Subcutaneous adipose tissue (tissue), 4 donors: ENCODE measurements around the gene TTLL11. TPM values are rescaled to one million over a fixed set of nuclear protein-coding genes. Genes with fewer than 3 reads are reported as not detected.

ENCODE experiments used
- small RNA-seq: library from RNA; depleted of rRNA; stranded (forward); fragments of <200 nt; gene quantifications from one replicate; pipeline ENCODE3, GENCODE V24; 2016
- total RNA-seq, 4 donors: library from RNA; depleted of rRNA; stranded (reverse); fragments of >200 nt; gene quantifications; one replicate each; pipeline ENCODE4 v1.1.0, GENCODE V29; 2016
- TF ChIP-seq, protein P1 (sequence below): fragments of 450-650 bp; IDR thresholded peaks from one replicate; pipeline ENCODE4 v1.5.1; 2016; ENCODE audit warnings: low read depth, mild to moderate bottlenecking, control low read depth, antibody characterized with exemption, moderate library complexity

The TTLL11 gene
- total RNA-seq, 4 donors from 2014 or later = 4.4 to 8.7 (median 6.4) TPM

DNA sequence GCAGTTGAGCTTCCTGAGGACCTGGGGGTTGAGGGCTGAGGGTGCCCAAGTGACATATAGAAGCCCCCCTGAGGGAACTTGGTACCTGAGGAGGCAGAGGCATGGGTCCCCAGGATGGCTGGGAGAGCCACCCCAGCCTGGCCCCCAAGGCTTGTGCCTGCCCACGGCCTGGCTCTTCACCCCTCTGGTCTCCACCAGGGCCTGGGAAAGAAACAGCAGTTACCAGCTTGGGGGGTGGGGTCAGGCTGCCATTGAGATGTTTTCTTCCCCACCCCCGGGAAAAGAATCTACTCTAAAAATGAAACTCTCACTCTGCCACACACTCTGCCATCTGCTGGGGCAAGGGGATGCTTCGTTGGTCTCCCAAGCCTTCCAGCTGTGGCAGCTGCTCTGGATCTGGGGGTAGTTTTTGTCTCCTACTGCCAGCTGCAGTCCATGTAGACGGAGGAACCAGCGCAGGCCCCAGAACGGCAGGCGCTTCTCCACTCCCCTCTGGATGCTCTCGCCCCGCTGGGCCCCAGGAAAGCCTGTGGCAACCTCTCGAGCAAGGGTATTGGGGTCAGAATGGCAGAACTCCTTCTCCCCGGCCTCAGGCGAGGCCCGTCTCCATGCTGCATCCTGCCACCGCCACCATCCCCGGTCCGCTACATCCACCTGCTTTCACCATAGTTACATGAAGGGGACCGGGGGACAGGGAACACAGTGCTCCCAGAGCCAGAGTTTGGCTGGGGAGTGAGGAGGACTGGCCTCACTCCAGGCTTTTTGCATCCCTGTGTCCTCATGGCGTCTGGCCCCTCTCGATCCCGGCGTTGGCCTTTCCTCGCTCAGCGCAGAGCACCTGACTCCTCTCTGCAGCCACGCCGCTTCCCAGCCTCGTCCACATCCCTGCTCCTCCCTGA lies 318.1 kb downstream of the TTLL11 start:
- TF ChIP-seq, protein P1, sequence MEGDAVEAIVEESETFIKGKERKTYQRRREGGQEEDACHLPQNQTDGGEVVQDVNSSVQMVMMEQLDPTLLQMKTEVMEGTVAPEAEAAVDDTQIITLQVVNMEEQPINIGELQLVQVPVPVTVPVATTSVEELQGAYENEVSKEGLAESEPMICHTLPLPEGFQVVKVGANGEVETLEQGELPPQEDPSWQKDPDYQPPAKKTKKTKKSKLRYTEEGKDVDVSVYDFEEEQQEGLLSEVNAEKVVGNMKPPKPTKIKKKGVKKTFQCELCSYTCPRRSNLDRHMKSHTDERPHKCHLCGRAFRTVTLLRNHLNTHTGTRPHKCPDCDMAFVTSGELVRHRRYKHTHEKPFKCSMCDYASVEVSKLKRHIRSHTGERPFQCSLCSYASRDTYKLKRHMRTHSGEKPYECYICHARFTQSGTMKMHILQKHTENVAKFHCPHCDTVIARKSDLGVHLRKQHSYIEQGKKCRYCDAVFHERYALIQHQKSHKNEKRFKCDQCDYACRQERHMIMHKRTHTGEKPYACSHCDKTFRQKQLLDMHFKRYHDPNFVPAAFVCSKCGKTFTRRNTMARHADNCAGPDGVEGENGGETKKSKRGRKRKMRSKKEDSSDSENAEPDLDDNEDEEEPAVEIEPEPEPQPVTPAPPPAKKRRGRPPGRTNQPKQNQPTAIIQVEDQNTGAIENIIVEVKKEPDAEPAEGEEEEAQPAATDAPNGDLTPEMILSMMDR = no peak

DNA sequence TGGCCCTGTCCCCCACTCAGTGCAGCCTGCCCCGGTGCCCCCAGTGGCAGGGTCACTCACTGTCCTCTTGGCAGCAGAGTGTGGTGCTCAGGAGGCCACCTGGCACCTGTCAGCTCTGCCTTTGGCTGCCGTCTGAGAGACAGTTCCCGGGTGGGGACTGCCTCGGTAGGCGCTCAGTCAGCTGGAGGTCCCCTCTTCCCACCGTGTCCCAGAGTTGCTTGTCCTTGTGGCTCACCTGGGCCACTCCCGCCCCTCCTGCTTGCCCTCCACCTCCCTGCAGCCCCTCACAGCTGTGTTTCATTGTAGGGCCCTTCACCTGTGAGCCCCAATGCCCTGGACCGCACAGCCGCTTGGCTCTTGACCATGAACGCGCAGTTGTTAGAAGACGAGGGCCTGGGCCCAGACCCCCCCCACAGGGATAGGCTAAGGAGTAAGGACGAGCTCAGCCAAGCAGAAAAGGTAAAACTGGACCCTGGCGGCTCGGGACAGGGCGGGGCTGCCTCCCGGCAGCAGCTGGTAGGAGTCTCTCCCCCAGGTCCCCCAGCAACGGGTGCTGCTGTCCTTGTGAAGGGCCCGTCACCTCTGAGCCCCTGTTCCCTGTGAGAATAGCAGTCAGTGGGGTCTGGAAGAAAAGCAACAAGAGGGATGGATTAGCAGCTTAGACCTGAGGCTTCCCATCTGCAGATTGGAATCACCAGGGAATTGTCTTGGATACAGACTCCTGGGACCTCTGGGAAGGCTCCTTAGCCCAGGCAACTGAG lies 319.0 kb downstream of the TTLL11 start:
- TF ChIP-seq, protein P1 = no peak

DNA sequence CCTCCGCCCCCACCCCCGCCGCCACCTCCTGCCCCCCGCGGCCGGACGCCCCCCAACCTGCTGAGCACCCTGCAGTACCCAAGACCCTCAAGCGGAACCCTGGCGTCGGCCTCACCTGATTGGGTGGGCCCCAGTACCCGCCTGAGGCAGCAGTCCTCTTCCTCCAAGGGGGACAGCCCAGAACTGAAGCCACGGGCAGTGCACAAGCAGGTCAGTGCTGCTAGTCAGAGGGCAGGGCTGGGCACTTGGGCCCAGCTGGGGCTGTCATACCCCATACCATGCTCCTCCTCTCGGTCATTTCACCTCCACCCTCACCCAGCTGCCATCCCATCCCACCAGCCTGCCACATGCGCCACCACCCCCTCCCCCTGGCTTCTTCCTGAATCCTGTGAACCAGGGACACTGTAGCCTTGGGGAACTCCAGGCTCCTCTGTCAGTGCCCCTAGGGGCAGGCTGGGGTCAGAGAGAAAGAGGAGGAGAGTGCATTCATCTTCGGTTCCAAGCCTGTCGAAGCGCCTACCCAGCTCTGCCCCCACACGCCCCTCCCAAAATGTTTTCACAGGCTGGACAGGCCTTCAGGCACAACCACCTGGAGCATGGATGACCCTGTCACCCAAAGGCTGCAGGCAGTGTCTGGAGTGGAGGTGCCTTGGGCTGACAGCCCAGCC lies 319.7 kb downstream of the TTLL11 start:
- TF ChIP-seq, protein P1 = no peak

DNA sequence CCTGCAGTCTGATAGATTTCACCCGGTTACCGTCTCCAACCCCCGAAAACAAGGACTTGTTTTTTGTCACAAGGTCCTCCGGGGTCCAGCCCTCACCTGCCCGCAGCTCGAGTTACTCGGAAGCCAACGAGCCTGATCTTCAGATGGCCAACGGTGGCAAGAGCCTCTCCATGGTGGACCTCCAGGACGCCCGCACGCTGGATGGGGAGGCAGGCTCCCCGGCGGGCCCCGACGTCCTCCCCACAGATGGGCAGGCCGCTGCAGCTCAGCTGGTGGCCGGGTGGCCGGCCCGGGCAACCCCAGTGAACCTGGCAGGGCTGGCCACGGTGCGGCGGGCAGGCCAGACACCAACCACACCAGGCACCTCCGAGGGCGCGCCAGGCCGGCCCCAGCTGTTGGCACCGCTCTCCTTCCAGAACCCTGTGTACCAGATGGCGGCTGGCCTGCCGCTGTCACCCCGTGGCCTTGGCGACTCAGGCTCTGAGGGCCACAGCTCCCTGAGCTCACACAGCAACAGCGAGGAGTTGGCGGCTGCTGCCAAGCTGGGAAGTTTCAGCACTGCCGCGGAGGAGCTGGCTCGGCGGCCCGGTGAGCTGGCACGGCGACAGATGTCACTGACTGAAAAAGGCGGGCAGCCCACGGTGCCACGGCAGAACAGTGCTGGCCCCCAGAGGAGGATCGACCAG lies 320.4 kb downstream of the TTLL11 start:
- TF ChIP-seq, protein P1 = no peak

Small RNA genes lying within 50 kb of the gene (small RNA-seq; reads per million reads assigned to genes)
- gene MIR4478 = not detected

Other genes with a start within 250 kb of the TTLL11 start
- gene NDUFA8, start 66.5 kb upstream of the TTLL11 start, total RNA-seq = 10 to 100 TPM; 24.5 to 53.0 (median 28.7) TPM
- gene MORN5, start 66.6 kb upstream of the TTLL11 start, total RNA-seq = not detected
- 10 to 100 TPM in 1 of 4 donors, 1 to 10 TPM in 3; 3.1 to 10.1 (median 6.4) TPM for gene LHX6, start 135.6 kb upstream of the TTLL11 start, total RNA-seq
- gene RBM18, start 171.5 kb upstream of the TTLL11 start, total RNA-seq = 10 to 100 TPM in 2 of 4 donors, 1 to 10 TPM in 2; 8.1 to 18.8 (median 10.1) TPM
- gene MRRF, start 171.6 kb upstream of the TTLL11 start, total RNA-seq = 10 to 100 TPM; 34.8 to 61.0 (median 42.5) TPM